HG02943 (cell line): Measurements from ENCODE around the gene SNX19.
"Not testable (repeated sequence)": the region's sequence is repeated elsewhere in the genome, so short reads cannot be mapped to it uniquely, and the experiment has no call there.

Experiments
- ATAC-seq: cut with Tn5 transposase; IDR thresholded peaks from one replicate; pipeline ENCODE4 v1.9.1; 2021; ENCODE audit warnings: mild to moderate bottlenecking, low read depth, moderate library complexity; ENCODE audit not compliant: unreplicated experiment

The SNX19 gene

DNA sequence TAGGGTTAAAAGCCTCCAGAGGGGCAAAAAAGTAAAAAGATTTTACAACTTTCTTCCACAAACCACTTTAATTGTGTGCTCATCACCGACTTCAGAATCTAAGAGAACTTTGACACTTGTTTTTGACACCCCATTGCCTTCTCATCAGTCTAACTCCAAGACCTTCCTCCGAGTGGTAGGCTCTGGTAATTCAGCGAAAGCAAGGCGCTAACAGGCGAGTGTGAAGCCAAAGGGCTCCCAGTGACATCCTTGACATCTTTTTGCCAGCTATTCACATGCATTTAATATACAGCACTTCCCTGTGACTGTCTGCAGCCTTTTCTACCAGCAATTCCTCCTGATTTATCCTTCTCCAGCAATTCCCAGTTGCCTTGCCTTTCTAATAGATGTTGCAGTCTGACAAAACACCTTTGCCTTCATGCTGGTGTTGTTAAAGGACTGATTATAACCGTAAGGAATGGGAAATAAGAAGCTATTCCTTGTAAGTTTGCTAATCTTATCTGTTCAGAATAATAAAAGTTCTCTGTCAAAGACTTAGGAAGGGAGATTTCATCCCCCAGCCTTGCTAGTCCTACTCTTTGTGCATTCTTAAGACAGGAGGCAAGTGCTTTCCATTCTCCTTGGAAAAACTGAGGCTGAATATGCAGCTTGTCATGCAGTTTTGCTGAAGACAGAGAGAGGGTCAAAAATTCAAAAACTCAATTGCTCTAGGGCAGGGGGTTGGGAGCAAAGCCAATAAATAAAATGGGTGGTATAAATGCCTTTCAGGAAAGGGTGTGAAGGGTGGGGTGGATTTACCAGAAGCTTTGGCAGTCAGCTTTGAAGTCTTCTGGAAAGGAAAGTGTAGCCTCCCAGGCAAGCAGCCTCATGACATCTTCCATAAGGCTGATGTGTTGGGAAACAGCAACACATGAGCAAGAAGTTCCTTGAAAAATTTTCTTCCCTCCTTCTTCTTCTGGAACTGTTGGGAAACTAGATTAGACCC, 39.1 kb downstream of the SNX19 start:
- no peak for ATAC-seq

DNA sequence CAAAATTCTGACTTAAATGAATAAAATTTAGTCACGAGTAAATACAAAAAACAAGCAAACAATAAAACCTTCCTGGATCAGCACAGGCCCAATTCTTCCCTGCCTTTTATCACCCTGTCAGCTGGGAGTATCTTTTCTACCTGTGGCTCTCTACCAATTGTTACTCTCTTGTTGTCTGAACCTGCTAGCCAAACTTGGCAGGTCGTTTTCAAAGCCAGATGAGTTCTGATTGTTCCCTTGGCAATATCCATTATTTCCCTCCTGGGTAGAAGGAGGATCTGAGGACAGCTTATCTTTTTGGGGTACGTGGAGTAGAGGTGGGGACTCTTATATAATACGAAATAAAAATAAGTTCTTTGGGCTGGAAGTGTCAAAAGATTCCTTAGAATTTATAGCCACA, 40.2 kb downstream of the SNX19 start:
- no peak for ATAC-seq

DNA sequence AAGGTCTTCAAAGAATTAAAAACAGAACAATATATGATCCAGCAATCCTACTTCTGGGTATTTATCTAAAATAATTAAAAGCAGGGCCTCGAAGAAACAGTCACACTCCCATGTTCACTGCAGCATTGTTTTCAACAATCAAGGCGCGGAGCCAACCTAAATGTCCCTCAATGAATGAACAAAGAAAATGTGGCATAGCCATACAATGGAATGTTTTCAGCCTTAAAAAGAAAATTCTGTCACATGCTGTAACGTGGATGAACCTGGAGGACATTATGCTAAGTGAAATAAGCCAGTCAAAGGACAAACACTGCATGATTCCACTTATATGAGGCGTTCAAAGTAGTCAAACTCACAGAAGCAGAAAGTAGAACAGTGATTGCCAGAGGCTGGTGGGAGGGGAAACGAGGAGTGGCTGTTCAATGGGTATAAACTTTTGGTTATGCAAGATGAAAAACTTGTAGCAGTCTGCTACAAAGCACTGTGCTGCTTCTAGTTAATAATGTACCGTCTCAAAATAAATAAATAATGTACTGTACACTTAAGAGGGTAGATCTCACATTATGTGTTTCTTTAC, 41.2 kb downstream of the SNX19 start:
- no peak for ATAC-seq

DNA sequence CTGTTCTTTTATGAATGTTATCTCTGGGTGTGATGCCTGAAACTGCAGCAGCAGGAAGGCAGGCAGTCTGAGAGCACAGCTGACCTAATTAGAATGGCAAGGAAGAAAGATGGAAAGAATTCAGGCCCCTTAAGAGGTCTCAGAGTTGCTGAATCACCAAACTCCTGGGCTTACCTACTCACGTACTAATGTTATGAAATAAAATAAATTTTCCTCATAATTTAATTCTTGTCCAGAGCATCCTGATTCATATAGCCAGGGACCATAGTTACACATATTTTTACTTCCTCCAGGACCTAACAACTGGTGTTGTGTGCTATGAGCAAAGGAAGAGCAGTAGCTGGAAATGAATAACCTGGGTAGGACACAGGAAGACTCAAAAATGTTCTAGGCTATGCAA, 41.9 kb downstream of the SNX19 start:
- ATAC-seq, result no peak

DNA sequence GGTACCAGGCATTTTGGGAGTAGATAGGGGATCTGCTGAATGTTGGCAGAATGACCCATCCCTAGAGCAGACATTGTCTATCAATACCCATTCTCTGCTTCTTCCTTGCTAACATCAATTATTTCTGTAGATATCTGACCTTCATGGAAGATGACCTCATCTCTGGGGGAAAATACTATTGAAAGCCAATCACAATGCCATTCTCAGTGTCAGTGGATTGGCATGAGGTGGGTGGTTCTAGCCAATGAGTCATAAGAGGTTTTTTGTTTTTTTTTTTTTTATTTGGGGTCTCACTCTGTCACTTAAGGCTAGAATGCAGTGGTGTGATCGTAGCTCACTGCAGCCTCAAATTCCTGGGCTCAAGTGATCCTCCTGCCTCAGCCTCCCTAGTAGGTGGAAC, 42.5 kb downstream of the SNX19 start:
- no peak for ATAC-seq

DNA sequence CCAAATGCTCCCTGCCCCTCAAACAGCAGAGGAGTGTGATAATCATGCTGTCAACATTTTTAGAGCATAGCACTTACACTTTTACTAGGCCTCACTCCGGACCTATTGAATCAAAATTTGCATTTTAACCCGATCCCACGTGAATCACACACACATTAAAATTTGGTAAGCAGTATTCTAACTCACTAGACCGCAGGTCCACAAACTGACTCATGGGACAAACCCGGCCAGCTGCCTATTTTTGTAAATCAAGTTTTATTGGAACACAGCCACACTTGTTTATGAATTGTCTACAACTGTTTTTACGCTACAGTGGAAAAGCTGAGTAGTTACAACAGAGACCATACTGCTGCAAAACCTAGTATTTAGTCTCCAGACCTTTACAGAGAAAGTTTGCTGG, 43.3 kb downstream of the SNX19 start:
- no peak for ATAC-seq

DNA sequence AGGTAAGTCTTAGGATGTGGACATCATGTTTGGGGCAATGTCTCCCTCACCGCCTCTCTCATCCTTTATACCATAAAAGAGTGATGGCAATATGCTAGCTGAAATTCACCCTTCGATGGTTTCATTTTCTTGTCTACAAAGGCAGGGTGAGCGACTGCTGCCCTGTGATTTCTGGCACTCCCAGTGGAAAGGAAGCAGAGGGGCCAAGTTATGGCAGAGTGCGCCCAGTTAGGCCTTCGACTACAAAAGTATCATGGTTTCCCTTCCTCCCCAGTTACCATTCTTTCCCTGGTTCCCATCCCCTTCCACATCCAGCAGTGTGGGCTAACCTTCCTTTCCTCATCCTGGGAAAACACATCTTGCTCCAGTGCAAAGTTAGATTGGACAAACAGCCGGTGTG, 43.8 kb downstream of the SNX19 start:
- no peak for ATAC-seq

DNA sequence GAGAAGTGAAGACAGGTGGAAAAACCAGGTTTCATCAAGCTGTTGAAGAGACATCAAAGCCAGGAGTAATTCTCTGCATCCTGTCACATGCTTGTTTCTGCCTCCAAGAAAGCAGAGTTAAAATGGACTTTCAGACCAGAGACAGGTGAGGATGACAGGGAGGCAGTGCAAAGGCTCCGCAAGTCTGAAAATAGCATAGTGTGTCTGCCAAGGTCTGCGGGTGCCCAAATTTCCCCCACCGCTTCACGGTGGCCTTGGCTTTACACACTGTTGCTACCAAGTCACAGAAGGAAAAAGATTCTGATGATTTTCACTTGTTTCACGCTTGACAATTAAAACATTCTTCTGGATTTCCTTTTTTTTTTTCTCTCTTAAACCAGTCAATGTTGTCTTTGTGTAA, 44.2 kb downstream of the SNX19 start:
- no peak for ATAC-seq

DNA sequence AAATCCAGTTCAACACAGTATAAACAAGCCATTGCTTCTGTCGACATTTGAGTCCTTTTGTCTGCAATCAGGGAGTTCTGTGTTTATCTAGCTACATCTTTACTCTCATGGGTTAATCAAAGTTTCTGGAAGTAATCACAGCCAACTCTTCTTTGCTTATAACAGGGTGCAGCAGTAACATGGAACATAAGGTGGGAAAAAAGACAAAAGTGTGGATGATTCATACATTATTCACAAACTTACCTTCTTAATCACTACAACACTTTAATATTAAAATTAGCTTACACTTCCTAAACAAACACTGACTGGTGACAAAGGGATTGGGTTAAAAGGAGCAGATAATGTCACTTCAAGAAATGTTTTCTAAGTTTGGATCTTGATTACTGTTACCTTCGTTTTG, 44.7 kb downstream of the SNX19 start:
- no peak for ATAC-seq

DNA sequence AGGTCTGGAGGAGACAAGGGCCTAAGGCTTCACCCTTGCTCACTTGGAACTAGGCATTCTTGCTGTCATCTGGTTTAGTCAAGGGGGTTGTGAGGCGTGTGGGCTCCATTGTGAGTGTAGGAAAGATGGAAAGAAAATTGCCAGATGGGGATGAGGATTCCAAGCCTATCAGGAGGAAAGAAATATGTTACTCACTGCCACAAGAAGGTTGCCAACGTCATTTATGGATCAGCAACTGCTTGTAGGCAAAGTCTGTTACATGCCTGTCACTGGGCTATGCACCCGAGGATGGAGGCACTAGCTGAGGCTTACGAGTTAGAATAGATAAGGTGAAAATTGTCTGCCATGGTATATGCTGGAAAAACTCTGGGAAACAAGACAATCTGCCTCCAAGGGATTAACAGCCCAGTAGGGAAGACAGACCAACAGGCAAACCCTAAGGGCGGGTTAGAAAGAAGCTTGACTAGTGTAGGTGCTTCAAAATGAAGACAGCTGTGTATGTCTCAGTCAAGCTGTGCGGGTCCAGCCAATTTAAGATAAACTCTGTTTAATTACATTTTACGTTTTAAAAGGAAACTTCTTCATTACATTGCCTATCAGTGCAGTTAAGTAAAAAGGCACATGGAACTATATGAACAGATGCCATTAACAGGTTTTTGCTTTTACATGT, 47.4 kb downstream of the SNX19 start:
- ATAC-seq, result no peak

DNA sequence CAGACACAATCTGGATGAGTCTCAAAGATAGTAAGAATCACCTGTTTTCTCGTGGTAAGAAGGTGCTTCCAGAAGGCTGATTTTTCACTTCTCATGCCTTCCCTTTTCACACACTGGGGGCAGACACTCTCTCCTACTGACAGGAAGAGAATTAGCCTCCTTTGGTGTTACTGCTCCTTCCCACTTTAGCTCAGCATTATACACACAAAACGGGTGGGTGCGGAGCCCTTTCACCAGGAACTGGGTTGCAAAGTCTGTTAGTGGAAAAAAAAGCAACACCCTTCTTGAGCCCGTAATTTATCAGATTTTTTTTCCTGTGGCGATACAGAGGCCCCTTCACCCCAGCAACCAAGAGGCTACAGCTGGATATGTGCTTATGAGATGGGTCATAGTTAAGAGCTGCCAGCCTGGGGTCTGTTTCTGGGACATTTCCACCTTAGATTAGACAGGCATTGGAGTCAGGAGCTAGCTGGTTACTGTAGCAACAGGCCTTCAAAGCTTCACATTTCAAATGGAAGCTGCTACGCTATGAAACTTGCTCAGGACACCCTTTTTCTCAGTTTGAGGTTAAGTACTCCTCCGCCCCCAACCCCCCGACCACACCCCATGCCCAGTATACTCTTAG, 48.1 kb downstream of the SNX19 start:
- no peak for ATAC-seq

DNA sequence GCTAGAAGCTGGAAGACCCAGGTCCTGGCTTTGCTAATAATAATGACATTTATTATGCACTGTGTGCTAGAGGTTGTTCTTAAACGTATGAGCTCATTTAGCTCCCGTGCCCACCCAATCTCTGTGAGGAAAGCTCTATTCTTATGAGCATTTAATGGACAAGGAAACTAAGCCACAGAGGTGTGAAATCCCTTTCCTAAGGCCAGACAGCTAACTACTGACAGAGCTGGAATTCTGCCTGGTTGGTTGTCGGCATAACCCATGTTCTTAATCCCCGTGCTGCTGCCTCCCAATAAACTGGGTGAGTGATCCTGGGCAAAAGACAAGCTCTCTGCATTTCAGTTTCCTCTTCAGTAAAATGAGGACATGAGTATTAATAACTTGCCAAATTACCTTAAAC, 49.4 kb downstream of the SNX19 start:
- ATAC-seq, result no peak

DNA sequence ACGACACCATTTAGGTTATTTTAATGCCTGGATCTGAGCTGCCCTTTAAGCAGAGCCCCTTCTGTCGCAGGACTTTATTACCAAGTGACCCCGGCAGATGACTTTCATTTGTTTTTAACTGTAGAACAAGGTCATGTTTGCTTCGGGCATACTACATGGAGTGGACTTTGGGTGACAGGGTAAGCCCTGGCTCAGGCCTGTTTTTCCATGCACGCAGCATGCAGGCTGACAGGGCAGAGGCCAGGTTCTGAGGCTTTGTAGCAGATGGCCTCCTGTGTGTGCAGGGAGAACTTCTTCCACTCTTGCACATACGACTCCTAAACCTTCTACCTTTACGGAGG, 50.5 kb downstream of the SNX19 start:
- ATAC-seq, result no peak

DNA sequence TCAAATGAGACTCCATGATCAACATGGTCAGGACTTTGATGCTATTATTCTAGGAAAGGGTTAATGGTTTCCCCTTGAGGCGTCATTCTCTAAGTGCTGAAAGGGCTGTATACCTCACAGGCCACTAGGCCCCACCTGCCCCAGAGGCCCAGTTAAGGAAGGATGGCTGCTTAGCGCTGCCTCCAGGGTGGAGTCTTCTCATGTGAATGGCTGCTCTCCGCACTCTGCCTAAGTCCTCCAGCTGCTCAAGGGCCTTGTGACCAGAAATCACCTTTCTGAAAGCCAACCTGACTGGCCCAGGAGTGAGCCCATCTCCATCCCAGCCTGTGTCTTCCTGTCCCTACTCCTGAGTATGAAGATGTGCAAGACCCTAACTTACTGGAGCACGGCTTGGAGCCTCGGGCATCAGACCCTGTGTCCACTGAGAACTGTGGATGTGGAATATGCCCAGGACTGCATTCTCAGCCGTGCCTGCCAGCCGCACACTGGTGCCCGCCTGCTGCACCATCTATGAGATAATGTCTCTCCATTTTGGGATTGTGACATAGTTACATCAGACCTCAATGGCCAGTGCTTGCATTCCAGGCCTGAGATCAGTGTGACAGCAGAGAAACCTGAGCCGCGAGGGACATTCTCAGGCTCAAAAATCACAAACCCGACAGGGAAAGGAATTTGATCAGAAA, 51.0 kb downstream of the SNX19 start:
- ATAC-seq, result no peak

DNA sequence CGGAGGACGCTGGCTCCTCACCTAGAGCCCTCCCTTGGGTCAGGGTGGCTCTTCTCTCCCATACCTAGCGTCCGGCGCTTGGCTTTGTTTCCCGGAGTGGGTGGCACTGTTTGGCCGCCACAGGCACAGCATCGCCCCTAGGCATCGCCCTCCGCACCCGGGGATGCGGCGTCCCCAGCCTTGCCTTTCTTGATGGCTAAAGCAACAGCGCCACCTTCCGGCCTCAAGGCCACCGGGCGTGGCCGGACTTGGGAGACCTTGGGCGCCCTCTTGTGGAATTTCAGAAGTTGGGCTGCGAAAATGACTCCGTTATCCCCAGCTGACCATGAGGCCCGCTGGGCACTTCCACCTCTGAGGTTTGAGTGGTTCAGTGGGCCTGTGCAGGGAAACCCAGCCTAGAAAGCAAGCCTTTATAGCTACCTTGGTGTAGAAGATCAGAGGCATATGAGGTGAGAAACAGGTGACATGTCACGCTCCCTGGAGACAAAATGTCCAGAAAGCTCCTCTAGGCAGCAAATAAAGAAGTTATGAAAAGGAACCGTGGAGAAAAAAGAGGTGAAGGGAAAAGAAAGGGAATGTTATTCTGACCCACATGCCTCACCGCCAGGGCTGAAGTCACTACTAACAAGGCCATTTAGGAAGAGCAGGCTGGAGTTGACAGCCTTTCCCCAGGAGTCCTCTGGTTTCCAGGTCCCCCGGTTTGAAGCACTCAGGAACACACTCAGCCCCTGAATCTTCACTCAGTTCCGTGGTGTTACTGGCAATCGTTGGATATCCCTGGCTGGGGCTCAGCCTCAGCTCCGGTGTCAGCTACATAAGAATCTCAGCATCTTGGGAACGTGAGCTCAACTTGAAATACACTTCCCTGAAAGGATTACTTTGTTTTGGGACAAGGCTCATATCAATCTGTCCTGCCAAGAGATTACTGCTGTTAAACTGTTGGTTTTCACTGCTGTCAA, 54.1 kb downstream of the SNX19 start:
- ATAC-seq, result peak; percentile 67

DNA sequence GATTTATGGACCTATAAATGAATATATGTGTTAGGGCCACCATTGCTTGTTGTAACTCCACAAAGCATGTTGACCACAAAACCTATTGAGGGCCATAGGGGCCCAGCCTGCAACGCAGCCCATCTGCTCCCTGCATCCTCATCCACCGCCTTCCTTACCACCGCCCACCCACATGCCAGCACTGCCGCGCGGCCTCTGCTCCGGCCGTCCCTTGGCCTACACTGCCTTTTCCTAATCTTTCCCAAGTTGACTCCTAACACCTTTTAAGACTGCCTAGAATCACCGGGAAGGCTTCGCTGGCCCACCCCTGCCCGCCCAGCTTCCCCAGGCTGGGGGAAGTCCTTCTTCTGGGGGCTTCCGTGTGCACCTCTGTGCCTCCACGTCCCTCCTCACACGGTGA, 55.0 kb downstream of the SNX19 start:
- ATAC-seq, result no peak

DNA sequence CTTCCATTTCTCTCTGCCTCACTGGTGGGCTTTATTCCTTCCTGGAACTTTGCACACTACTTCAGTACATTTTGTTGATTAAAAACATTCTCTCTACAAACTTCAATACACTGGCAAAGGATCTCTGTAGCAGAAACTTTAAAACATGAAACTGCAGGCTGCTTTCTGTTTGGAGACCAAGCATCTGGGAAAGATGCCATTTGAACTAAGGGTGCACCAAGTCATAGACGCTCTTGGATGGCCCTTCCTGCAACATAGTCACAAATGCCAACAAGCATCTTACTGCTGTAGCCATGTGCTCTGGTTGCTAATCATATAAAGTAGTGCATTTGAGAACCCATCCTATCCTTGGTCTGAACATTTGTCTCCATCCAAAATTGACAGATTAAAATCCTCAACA, 56.4 kb downstream of the SNX19 start:
- no peak for ATAC-seq

DNA sequence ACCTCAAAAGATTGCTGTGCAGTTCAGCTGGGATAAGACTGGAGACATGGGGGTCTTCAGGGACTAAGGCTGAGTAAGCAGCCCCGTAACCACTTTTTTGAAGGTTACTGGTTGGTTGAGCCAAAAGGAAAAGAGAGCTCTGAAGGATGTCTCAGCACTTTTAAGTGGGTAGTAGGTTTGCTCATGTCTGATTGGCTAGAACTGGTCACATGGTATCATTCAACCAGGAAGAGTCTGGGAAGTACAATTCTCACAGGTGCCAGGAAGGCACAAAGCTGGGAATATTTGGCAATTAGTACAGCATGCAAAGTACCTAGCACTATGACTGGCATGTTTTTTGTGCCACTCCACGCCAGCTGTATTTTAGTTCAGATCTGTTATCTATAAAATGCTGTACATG, 58.1 kb downstream of the SNX19 start:
- no peak for ATAC-seq

DNA sequence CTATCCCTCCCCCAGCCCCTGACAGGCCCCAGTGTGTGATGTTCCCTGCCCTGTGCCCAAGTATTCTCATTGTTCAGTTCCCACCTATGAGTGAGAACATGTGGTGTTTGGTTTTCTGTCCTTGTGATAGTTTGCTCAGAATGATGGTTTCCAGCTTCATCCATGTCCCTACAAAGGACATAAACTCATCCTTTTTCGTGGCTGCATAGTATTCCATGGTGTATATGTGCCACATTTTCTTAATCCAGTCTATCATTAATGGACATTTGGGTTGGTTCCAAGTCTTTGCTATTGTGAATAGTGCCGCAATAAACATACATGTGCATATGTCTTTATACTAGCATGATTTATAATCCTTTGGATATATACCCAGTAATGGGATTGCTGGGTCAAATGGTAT, 60.6 kb downstream of the SNX19 start:
- ATAC-seq, result not testable (repeated sequence)

DNA sequence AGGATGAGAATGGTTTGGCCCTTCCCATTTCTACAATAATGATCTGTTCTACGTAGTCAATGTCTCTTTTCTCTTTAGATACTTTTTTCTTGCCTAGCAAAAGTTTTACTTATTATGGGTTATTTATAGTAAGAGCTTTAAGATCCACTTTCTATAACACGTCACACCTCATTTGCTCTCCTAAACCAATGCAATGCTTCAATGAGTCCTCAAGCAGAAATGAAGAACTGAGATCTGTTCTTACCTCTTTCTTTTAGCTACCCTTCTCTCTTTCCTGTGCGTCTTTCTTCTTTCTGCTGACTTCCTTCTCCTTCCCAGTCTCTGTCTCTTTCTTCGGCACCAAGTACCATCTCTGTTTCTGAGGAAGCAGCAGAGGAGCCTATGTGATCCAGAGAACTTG, 61.8 kb downstream of the SNX19 start:
- no peak for ATAC-seq
